DOHH2 (cell line): Measurements from ENCODE around the gene CAMTA1.

Source experiments
- EZH2phosphoT487 ChIP-seq: fragments of 200-600 bp; sonication (generic); IDR thresholded peaks from 2 replicates; pipeline ENCODE4 v1.6.1; 2017; ENCODE audit warnings: borderline replicate concordance, mild to moderate bottlenecking, antibody characterized with exemption, low read length, moderate library complexity, mixed read lengths
- TF ChIP-seq, protein P1 (sequence below): fragments of 200-600 bp; sonication (generic); IDR thresholded peaks from one replicate; pipeline ENCODE4 v1.5.1; 2014; ENCODE audit warnings: antibody characterized with exemption, mild to moderate bottlenecking, low read depth, low read length; ENCODE audit not compliant: poor library complexity, severe bottlenecking

- TF ChIP-seq, protein P1, sequence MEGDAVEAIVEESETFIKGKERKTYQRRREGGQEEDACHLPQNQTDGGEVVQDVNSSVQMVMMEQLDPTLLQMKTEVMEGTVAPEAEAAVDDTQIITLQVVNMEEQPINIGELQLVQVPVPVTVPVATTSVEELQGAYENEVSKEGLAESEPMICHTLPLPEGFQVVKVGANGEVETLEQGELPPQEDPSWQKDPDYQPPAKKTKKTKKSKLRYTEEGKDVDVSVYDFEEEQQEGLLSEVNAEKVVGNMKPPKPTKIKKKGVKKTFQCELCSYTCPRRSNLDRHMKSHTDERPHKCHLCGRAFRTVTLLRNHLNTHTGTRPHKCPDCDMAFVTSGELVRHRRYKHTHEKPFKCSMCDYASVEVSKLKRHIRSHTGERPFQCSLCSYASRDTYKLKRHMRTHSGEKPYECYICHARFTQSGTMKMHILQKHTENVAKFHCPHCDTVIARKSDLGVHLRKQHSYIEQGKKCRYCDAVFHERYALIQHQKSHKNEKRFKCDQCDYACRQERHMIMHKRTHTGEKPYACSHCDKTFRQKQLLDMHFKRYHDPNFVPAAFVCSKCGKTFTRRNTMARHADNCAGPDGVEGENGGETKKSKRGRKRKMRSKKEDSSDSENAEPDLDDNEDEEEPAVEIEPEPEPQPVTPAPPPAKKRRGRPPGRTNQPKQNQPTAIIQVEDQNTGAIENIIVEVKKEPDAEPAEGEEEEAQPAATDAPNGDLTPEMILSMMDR = no peak
- no peak for TF ChIP-seq EZH2phosphoT487
Measured at GRCh38 chr1:7449750-7450149, 664.5 kb downstream of the CAMTA1 start.
